ENCODE measurements around the gene SURF6. TPM values are rescaled to one million over a fixed set of nuclear protein-coding genes. Genes with fewer than 3 reads are reported as not detected.

The SURF6 gene
- total and polyA plus RNA-seq, 2 of the 8 experiments (the other 6 are each of a cell fraction or from before 2014, with no cell fraction given): 6.1 to 23.7 TPM

GRCh38 chr9:133307301-133307700 lies 28.7 kb downstream of the SURF6 start:
- Histone ChIP-seq H4K91ac (replicated peaks; ENCODE audit: insufficient read length, low read length) (no peak overlapping the region), H3K9ac (replicated peaks in 1 of 4; ENCODE audit: extremely low read depth in 1 of 4, low read depth in 3 of 4, low read length in 3 of 4) (no peak overlapping the region), H2BK15ac (ENCODE audit: low read length) (no peak overlapping the region), H3K36me3 (ENCODE audit: control insufficient read depth in 2 of 4, insufficient read depth in 4 of 4, low read length in 3 of 4) (no peaks in the 10 kb centered on the region), H3K9me3 (ENCODE audit: insufficient read depth in 2 of 2, low read depth in 1 of 2, low read length in 1 of 2) (peaks cover 0 to 9% of the 10 kb centered on the region in 2 experiments; a peak in 1 of 4 replicates), H2AK5ac (ENCODE audit: low read depth, low read length) (no peak overlapping the region), H3K27me3 (replicated peaks in 1 of 4; ENCODE audit: control insufficient read depth in 3 of 4, extremely low read depth in 1 of 4, insufficient read depth in 3 of 4, low read length in 3 of 4) (no peaks in the 10 kb centered on the region; a peak in 1 of 7 replicates), H2BK20ac (ENCODE audit: low read length) (no peak overlapping the region), H3K27ac (ENCODE audit: low read depth, low read length) (no peak overlapping the region), H3K14ac (ENCODE audit: insufficient read length) (no peak overlapping the region), H3K23me2 (ENCODE audit: low read depth, low read length) (no peaks in the 10 kb centered on the region), H3K4me2 (ENCODE audit: insufficient read depth in 1 of 2, low read depth in 2 of 2, low read length in 2 of 2) (no peak overlapping the region), H2AFZ (ENCODE audit: low read length) (no peak overlapping the region), H4K20me1 (replicated peaks in 1 of 2; ENCODE audit: control insufficient read depth in 1 of 2, insufficient read depth in 2 of 2, low read length in 2 of 2) (no peaks in the 10 kb centered on the region), H2BK12ac (ENCODE audit: low read depth, low read length) (no peak overlapping the region), H3K56ac (replicated peaks; ENCODE audit: insufficient read length, low read depth, low read length) (no peak overlapping the region), H4K5ac (ENCODE audit: insufficient read length, low read depth, low read length) (no peak overlapping the region), H3K23ac (ENCODE audit: insufficient read length) (no peak overlapping the region), H3K4me3 (ENCODE audit: extremely low read depth in 1 of 4, insufficient read depth in 2 of 4, low read depth in 3 of 4, low read length in 4 of 4) (no peak overlapping the region), H3K79me2 (ENCODE audit: control insufficient read depth in 1 of 2, insufficient read depth in 2 of 2, low read length in 2 of 2) (no peaks in the 10 kb centered on the region), H3K79me1 (ENCODE audit: low read depth, low read length) (no peaks in the 10 kb centered on the region), H2BK120ac (replicated peaks; ENCODE audit: low read depth, low read length) (no peak overlapping the region), H2BK5ac (ENCODE audit: low read depth, low read length) (no peak overlapping the region; the same call in 1 of the 2 replicates), H4K8ac (ENCODE audit: extremely low read depth, insufficient read depth, low read length) (no peak overlapping the region), H3K4me1 (replicated peaks in 1 of 4; ENCODE audit: control insufficient read depth in 3 of 4, insufficient read depth in 4 of 4, low read length in 3 of 4) (no peaks in the 10 kb centered on the region), H3K18ac (ENCODE audit: extremely low read depth, low read length) (no peak overlapping the region), H3K4ac (replicated peaks; ENCODE audit: insufficient read length, low read depth, low read length) (no peak overlapping the region)
- WGBS, 2 experiments (ENCODE audit: extremely low coverage in 1 of 2, insufficient coverage in 1 of 2, insufficient read length in 1 of 2, insufficient replicate concordance in 2 of 2, low coverage in 1 of 2, low lambda C conversion rate in 2 of 2, missing lambda C conversion rate in 1 of 2): 90% methylated on average over 16 of the region's 16 CpGs; no CpG with 5 or more reads in 1 of the 2 experiments
- ChIA-PET CTCF (ENCODE audit: partially characterized antibody) (interaction anchor here (0.9 to 4.0 kb wide), 5 partner anchors 11 to 120 kb away, joined by 3 to 22 read pairs (median 3); no protein-coding TSS in a partner anchor), POLR2A (ENCODE audit: partially characterized antibody) (interaction anchor here (1.1 to 1.2 kb wide), 2 partner anchors 24 to 36 kb away, joined by 3 to 9 read pairs; no protein-coding TSS in a partner anchor)
- FAIRE-seq (no peak), DNase-seq (ENCODE audit: low read depth in 1 of 2, low spot score in 2 of 2) (no peak)
- TF ChIP-seq RFX5 (IDR thresholded peaks at IDR 0.05; ENCODE audit: borderline replicate concordance, low read depth, low read length) (no peak), CHD1 (IDR thresholded peaks at IDR 0.05; ENCODE audit: low read depth, low read length) (no peak), EP300 (IDR thresholded peaks at IDR 0.05; ENCODE audit: borderline replicate concordance in 1 of 2, low read depth in 2 of 2, low read length in 2 of 2) (no peak), CTCF (IDR thresholded peaks at IDR 0.05; ENCODE audit: control extremely low read depth in 1 of 3, insufficient read depth in 1 of 3, low read depth in 1 of 3, low read length in 3 of 3) (no peak), SIX5 (IDR thresholded peaks at IDR 0.05; ENCODE audit: low read depth, low read length) (no peak), ASH2L (IDR thresholded peaks at IDR 0.05; ENCODE audit: low read length) (no peak), CREB1 (IDR thresholded peaks at IDR 0.05) (no peak), CTBP2 (IDR thresholded peaks at IDR 0.05; ENCODE audit: borderline replicate concordance, insufficient read depth, insufficient read length, low read length) (no peak), MAX (IDR thresholded peaks at IDR 0.05) (no peak)
